Activated T-cell treated with anti-CD3 and anti-CD28 coated beads for 24 hours (primary cell): ENCODE measurements around the gene MAP3K20.
"Not testable (repeated sequence)": the region's sequence is repeated elsewhere in the genome, so short reads cannot be mapped to it uniquely, and the experiment has no call there.

Source experiments
- DNase-seq: peaks from one replicate; pipeline ENCODE4 v3.0.0-alpha.2; 2020; ENCODE audit warnings: low read depth

MAP3K20 gene

GRCh38 chr2:173087793-173088496, 12.3 kb downstream of the MAP3K20 start:
- DNase-seq: no peak

GRCh38 chr2:173090276-173090877, 14.7 kb downstream of the MAP3K20 start:
- no peak for DNase-seq

- no peak for DNase-seq
Measured at GRCh38 chr2:173090973-173091660, 15.5 kb downstream of the MAP3K20 start.

- no peak for DNase-seq
Measured at GRCh38 chr2:173091910-173092309, 16.3 kb downstream of the MAP3K20 start.

- DNase-seq: no peak
Measured at GRCh38 chr2:173092844-173093402, 17.3 kb downstream of the MAP3K20 start.

GRCh38 chr2:173093617-173094016, 18.0 kb downstream of the MAP3K20 start:
- DNase-seq: not testable (repeated sequence)

- DNase-seq: no peak
Measured at GRCh38 chr2:173094731-173095130, 19.1 kb downstream of the MAP3K20 start.

- no peak for DNase-seq
Measured at GRCh38 chr2:173095356-173095755, 19.7 kb downstream of the MAP3K20 start.

- no peak for DNase-seq
Measured at GRCh38 chr2:173099271-173099670, 23.6 kb downstream of the MAP3K20 start.

GRCh38 chr2:173099804-173100203, 24.2 kb downstream of the MAP3K20 start:
- no peak for DNase-seq

GRCh38 chr2:173101687-173102086, 26.0 kb downstream of the MAP3K20 start:
- DNase-seq: no peak

- no peak for DNase-seq
Measured at GRCh38 chr2:173104156-173104555, 28.5 kb downstream of the MAP3K20 start.

GRCh38 chr2:173106959-173107628, 31.4 kb downstream of the MAP3K20 start:
- no peak for DNase-seq

GRCh38 chr2:173107629-173108022, 32.0 kb downstream of the MAP3K20 start:
- DNase-seq: no peak

- no peak for DNase-seq
Measured at GRCh38 chr2:173109253-173110188, 33.9 kb downstream of the MAP3K20 start.

- DNase-seq: no peak
Measured at GRCh38 chr2:173117678-173118077, 42.0 kb downstream of the MAP3K20 start.

- no peak for DNase-seq
Measured at GRCh38 chr2:173118395-173118794, 42.7 kb downstream of the MAP3K20 start.

GRCh38 chr2:173119069-173119807, 43.6 kb downstream of the MAP3K20 start:
- DNase-seq: no peak

- DNase-seq: no peak
Measured at GRCh38 chr2:173119944-173120343, 44.3 kb downstream of the MAP3K20 start.

GRCh38 chr2:173122936-173123335, 47.3 kb downstream of the MAP3K20 start:
- DNase-seq: no peak

GRCh38 chr2:173124441-173124840, 48.8 kb downstream of the MAP3K20 start:
- DNase-seq: no peak
